Mucosa of descending colon (tissue), 3 donors: Measurements from ENCODE around the gene RANBP17. TPM values are rescaled to one million over a fixed set of nuclear protein-coding genes. Genes with fewer than 3 reads are reported as not detected.

ENCODE experiments used
- ATAC-seq: fragments of 200-7000 bp; cut with Tn5 transposase; one replicate; pipeline ENCODE4 v1.9.1; 2020; ENCODE audit warnings: mild to moderate bottlenecking, moderate library complexity
- DNase-seq, 3 donors: peaks; one replicate each; pipeline ENCODE4 v3.0.0-alpha.2; 2020
- H3K36me3 ChIP-seq: fragments of 200-600 bp; one replicate; pipeline ENCODE4 v1.8.0; 2021; ENCODE audit warnings: low read depth, mild to moderate bottlenecking
- H3K4me1 ChIP-seq: fragments of 200-600 bp; one replicate; pipeline ENCODE4 v1.8.0; 2021; ENCODE audit warnings: low read depth, mild to moderate bottlenecking
- H3K4me3 ChIP-seq: fragments of 200-600 bp; one replicate; pipeline ENCODE4 v1.8.0; 2021; ENCODE audit warnings: mild to moderate bottlenecking
- H3K9me3 ChIP-seq: fragments of 200-600 bp; one replicate; pipeline ENCODE4 v1.8.0; 2021; ENCODE audit warnings: mild to moderate bottlenecking
- CTCF ChIP-seq: fragments of 200-600 bp; IDR thresholded peaks from one replicate; pipeline ENCODE4 v1.8.0; 2022; ENCODE audit warnings: antibody characterized with exemption, mild to moderate bottlenecking
- intact Hi-C, 2 donors: fragments of 100-400 bp; cut with DNase I in 1 of 2; cut with micrococcal nuclease in 1 of 2; formaldehyde crosslinking; loops; one replicate each; pipeline versions ENCODE4 v1.11.0 to v1.11.1; 2022; cut with DNase I, micrococcal nuclease
- total RNA-seq, 3 donors: library from RNA; stranded (reverse); fragmentation: NEBNext Ultra II Directional in 2 of 3; extraction: Animal tissue kit (Norgen Biotek cat#: 25700) in 2 of 3; gene quantifications; one replicate each; pipeline versions ENCODE4 v1.2.1 to v1.2.4, GENCODE V29; 2021 to 2023
- donor health status: DM: no; HTN: no; CAD: no; lungs with moderate emphysema.
- donor health status: DM: no; HTN: no; CAD: no.
- donor health status: DM: no; HTN: yes; CAD: no.

The RANBP17 gene
- total RNA-seq, 3 donors from 2014 or later = 11.7 to 19.7 (median 13.4) TPM

GRCh38 chr5:170880084-170880483 lies 18.3 kb downstream of the RANBP17 start:
- intact Hi-C loops = no loop called here
- H3K4me1 ChIP-seq = peaks cover under 1% of the 10 kb centered on the region
- H3K9me3 ChIP-seq = no peaks in the 10 kb centered on the region
- H3K36me3 ChIP-seq = no peaks in the 10 kb centered on the region
- TF ChIP-seq CTCF = no peak
- DNase-seq = no peak
- H3K4me3 ChIP-seq = no peak overlapping the region
- ATAC-seq = no peak

DNA sequence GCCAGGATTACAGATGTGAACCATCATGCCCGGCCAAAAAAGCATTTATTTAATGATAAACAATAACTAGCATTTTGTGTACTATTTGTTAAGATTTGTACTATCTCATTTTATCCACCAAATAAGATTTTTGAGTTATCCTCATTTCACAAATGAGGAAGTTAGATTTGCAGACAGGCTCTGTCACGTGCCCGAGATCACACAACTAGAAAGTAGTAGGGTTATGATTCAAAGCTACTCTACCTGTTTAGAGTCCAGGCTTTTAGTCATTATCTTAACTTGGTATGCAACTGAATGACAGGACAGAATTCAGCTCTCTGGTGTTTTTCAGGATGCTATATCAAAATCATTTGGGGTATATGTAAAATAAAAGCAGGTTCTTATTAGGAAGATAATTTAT lies 20.5 kb downstream of the RANBP17 start:
- Histone ChIP-seq H3K4me1 (peaks cover 3% of the 10 kb centered on the region), H3K9me3 (no peaks in the 10 kb centered on the region), H3K36me3 (no peaks in the 10 kb centered on the region), H3K4me3 (no peak overlapping the region)
- intact Hi-C loops = no loop called here
- no peak for TF ChIP-seq CTCF
- DNase-seq (no peak), ATAC-seq (no peak)

GRCh38 chr5:170885256-170885655 lies 23.4 kb downstream of the RANBP17 start:
- DNase-seq = no peak
- Histone ChIP-seq H3K4me3 (no peak overlapping the region), H3K9me3 (no peaks in the 10 kb centered on the region), H3K4me1 (peaks cover 3% of the 10 kb centered on the region), H3K36me3 (no peaks in the 10 kb centered on the region)
- ATAC-seq = no peak
- intact Hi-C loops = no loop called here
- TF ChIP-seq CTCF = no peak

- Histone ChIP-seq H3K9me3 (no peaks in the 10 kb centered on the region), H3K4me1 (peaks cover 3% of the 10 kb centered on the region), H3K4me3 (no peak overlapping the region), H3K36me3 (no peaks in the 10 kb centered on the region)
- DNase-seq (no peak), ATAC-seq (peak; percentile 55)
- intact Hi-C loops = no loop called here
- TF ChIP-seq CTCF = no peak
Observed at GRCh38 chr5:170885809-170886208, 24.0 kb downstream of the RANBP17 start.

DNA sequence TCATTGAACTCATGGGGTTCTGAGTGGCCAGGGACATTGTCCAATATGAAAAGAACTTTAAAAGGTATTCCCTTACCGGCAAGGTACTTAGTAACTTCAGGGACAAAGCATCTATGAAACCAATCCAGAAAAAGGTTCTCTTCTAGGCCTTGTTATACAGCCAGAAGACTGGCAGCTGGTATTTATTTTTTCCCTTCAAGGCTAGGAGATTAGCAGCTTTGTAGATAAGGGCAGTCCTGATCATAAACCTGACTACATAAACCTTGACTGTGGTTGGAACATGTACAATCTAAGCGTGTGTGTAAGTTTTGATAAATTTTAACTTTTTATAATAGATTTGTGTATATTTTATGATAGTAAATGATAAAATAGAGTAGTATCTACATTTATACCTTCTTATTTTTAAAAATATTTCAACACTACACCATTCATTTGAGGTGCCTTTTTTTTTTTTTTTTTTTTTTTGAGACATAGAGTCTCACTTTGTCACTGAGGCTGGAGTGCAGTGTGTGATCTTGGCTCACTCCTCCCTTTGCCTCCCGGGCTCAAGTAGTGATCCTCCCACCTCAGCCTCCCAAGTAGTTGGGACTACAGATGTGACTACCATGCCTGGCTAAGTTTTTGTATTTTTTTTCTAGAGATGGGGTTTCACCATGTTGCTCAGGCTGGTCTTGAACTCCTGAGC lies 24.5 kb downstream of the RANBP17 start:
- intact Hi-C loops = no loop called here
- DNase-seq (no peak), ATAC-seq (peak; percentile 96)
- Histone ChIP-seq H3K4me3 (no peak overlapping the region), H3K4me1 (peaks cover 3% of the 10 kb centered on the region), H3K9me3 (no peaks in the 10 kb centered on the region), H3K36me3 (no peaks in the 10 kb centered on the region)
- TF ChIP-seq CTCF = no peak

- ATAC-seq = no peak
Observed at GRCh38 chr5:170892196-170892595, 30.4 kb downstream of the RANBP17 start.

More at GRCh38 chr5:170892196-170892595, 30.4 kb downstream of the RANBP17 start:
- no peak for TF ChIP-seq CTCF
- Histone ChIP-seq H3K9me3 (no peaks in the 10 kb centered on the region), H3K36me3 (no peaks in the 10 kb centered on the region), H3K4me3 (no peak overlapping the region), H3K4me1 (no peaks in the 10 kb centered on the region)
- DNase-seq = no peak
- intact Hi-C loops = no loop called here
